Chondrocyte (in vitro differentiated cells): ENCODE results near the gene PRDM2. TPM values are rescaled to one million over a fixed set of nuclear protein-coding genes. Genes with fewer than 3 reads are reported as not detected.

ENCODE experiments used
- DNase-seq: peaks from one replicate; pipeline ENCODE4 v3.0.0; 2021; ENCODE audit warnings: mixed read lengths, low spot score
- H3K27ac Mint-ChIP-seq: one replicate; pipeline ENCODE4 v1.8.0; 2021; ENCODE audit warnings: mild to moderate bottlenecking, moderate library complexity, mixed read lengths; ENCODE audit not compliant: unreplicated experiment
- H3K27me3 Mint-ChIP-seq: 2 replicates; pipeline ENCODE4 v1.8.0; 2021; ENCODE audit warnings: low read depth, mixed read lengths
- H3K36me3 Mint-ChIP-seq: 2 replicates; pipeline ENCODE4 v1.8.0; 2021; ENCODE audit warnings: low read depth, mixed read lengths
- H3K4me1 Mint-ChIP-seq: 2 replicates; pipeline ENCODE4 v1.8.0; 2021; ENCODE audit warnings: low read depth, mild to moderate bottlenecking, mixed read lengths
- H3K4me3 Mint-ChIP-seq: one replicate; pipeline ENCODE4 v1.8.0; 2021; ENCODE audit warnings: mild to moderate bottlenecking, moderate library complexity, mixed read lengths; ENCODE audit not compliant: unreplicated experiment
- H3K9me3 Mint-ChIP-seq: 2 replicates; pipeline ENCODE4 v1.8.0; 2021; ENCODE audit warnings: low read depth, mixed read lengths
- CTCF ChIP-seq: fragments of 200-600 bp; sonication (generic); IDR thresholded peaks from 2 replicates; pipeline ENCODE4 v1.5.0; 2021; ENCODE audit warnings: antibody characterized with exemption, mild to moderate bottlenecking, moderate library complexity
- total RNA-seq: library from RNA; stranded (reverse); gene quantifications from 3 replicates; pipeline ENCODE4 v1.2.1, GENCODE V29; 2021

PRDM2 gene
- total RNA-seq, 1 donor from 2014 or later = 36.8 TPM

GRCh38 chr1:13798120-13798519 lies 98.1 kb downstream of the PRDM2 start:
- H3K9me3 Mint-ChIP-seq = no peaks in the 10 kb centered on the region
- H3K4me1 Mint-ChIP-seq = peaks cover 14% of the 10 kb centered on the region
- no peak for TF ChIP-seq CTCF
- H3K4me3 Mint-ChIP-seq = no peak overlapping the region
- peaks cover 8% of the 10 kb centered on the region for H3K36me3 Mint-ChIP-seq
- no peaks in the 10 kb centered on the region for H3K27me3 Mint-ChIP-seq
- no peak for DNase-seq
- no peak overlapping the region for H3K27ac Mint-ChIP-seq

- Mint-ChIP-seq H3K27me3 (no peaks in the 10 kb centered on the region), H3K4me3 (no peak overlapping the region), H3K9me3 (no peaks in the 10 kb centered on the region), H3K36me3 (peaks cover 1% of the 10 kb centered on the region), H3K4me1 (peaks cover 4% of the 10 kb centered on the region), H3K27ac (no peak overlapping the region)
- DNase-seq = no peak
- TF ChIP-seq CTCF = no peak
Observed at GRCh38 chr1:13799502-13800283, 99.7 kb downstream of the PRDM2 start.

- H3K4me3 Mint-ChIP-seq = no peak overlapping the region
- TF ChIP-seq CTCF = no peak
- no peaks in the 10 kb centered on the region for H3K27me3 Mint-ChIP-seq
- H3K9me3 Mint-ChIP-seq = no peaks in the 10 kb centered on the region
- no peak for DNase-seq
- no peak overlapping the region for H3K27ac Mint-ChIP-seq
- H3K36me3 Mint-ChIP-seq = no peaks in the 10 kb centered on the region
- H3K4me1 Mint-ChIP-seq = peaks cover 3% of the 10 kb centered on the region
Observed at GRCh38 chr1:13801232-13801631, 101.2 kb downstream of the PRDM2 start.

DNA sequence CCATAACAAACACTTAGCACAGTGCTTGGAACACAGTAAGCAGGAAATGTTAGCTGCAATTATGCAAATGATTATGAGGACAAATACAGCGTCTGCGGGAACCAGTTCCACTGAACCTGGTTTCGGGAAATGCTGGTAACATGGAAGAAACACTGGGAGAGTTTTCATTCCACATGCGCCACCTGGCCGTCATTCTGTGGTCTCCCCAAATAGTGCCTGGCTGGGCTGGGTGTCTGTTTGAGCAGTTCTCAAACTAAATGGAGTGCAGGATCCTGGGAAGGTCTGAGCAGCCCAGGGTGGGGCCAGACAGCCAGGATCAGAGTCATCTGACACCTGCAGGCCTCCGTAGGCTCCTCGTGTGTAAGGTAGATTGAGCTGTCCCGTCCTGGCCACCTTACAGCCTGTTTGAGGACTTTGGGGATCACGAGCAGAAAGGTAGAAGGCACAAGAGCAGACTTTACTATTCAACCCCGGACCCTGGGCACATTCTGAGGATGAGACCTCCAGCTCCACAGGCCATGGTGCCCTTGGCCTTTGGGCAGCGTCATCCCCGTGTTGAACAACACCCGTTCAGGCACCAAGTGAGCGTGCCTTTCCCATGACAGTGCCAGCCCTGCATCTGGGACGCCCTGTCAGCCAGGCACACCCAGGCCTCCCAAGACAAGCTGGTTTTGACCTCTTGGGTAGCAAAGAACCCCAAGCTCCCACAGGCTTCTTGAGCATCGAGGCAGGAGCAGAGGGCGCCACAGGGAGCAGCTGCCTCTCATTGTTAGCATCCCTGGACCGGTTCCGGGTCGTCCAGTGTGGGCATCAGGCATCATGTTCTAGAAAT lies 101.9 kb downstream of the PRDM2 start:
- Mint-ChIP-seq H3K4me1 (peaks cover 3% of the 10 kb centered on the region), H3K36me3 (no peaks in the 10 kb centered on the region), H3K27me3 (no peaks in the 10 kb centered on the region), H3K27ac (no peak overlapping the region), H3K4me3 (no peak overlapping the region), H3K9me3 (no peaks in the 10 kb centered on the region)
- DNase-seq = no peak
- TF ChIP-seq CTCF = no peak

DNA sequence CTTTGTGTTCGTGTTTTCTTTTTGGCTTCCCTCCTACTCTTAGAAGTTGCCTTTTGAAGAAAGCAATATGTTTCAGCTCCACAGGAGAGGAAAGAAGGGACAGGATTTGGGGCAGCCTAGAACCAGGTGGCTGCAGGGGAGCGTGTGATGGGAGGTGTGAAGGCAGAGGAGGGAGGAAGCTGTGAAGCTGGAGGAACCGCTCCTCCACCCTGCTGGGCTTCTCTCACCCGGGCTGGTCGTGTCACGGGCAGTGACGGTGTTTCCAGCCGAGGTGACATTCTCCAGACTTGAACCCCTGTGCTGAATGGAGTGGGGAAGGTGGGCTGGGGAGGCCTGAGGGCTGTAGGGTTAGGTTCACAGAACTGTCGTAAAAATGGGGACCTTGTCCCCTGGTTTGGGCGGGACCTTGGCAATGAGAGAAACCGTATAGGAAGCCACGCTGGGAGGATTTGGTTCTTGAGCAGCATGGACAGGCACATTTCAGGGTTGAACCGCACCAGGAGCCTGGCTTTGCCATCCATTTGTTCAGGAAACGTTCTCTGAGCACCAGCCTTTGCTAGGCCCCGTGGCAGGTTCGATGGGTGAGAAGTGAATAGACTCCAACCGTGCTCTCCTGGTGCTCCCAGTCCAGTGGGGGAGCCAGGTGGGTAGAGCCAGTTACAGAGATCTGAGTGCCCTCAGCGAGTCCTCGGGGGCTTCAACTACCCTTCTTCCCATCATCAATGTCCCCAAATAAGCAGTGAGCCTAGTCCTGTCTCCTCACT lies 103.0 kb downstream of the PRDM2 start:
- no peaks in the 10 kb centered on the region for H3K36me3 Mint-ChIP-seq
- no peak overlapping the region for H3K27ac Mint-ChIP-seq
- no peaks in the 10 kb centered on the region for H3K27me3 Mint-ChIP-seq
- H3K4me1 Mint-ChIP-seq = peaks cover 3% of the 10 kb centered on the region
- no peak for TF ChIP-seq CTCF
- H3K9me3 Mint-ChIP-seq = no peaks in the 10 kb centered on the region
- no peak overlapping the region for H3K4me3 Mint-ChIP-seq
- no peak for DNase-seq
